HCT116 (cell line): ENCODE results near the gene AADAC. TPM values are rescaled to one million over a fixed set of nuclear protein-coding genes. Genes with fewer than 3 reads are reported as not detected.

Experiments
- ATAC-seq: fragments of 200-7000 bp; cut with Tn5 transposase; 2 replicates; pipeline ENCODE4 v1.9.1; 2020; ENCODE audit warnings: mild to moderate bottlenecking, moderate library complexity
- BruUV-seq: library from RNA; stranded (reverse); fragments of 400-500 nt; replicated peaks from 2 replicates; lab custom pipeline; 2021; lab: Mats Ljungman, UMichigan
- CTCF ChIA-PET: fragments of 300-600 bp; sonication (Branson Sonifier 250); formaldehyde crosslinking; loops from one replicate; lab custom pipeline; 2021; ENCODE audit warnings: antibody characterized with exemption; lab: Charles Lee
- POLR2A ChIA-PET: fragments of 300-600, 350-600 bp; sonication (Branson Sonifier 250); formaldehyde crosslinking; loops from one replicate; lab custom pipeline; 2021; ENCODE audit warnings: antibody characterized with exemption; lab: Charles Lee
- RAD21 ChIA-PET, 2 experiments: fragments of 300-600 bp; sonication (Branson Sonifier 250); formaldehyde crosslinking; loops; one replicate each; lab custom pipeline; 2023; ENCODE audit warnings: low total read pairs in 2 of 2; ENCODE audit not compliant: uncharacterized antibody in 2 of 2, unreplicated experiment in 2 of 2, low non-redundant PET in 1 of 2; lab: Charles Lee
- DNase-seq: peaks from one replicate; pipeline ENCODE4 v3.0.0-alpha.2; 2010; ENCODE audit warnings: low read depth, low spot score
- H2AFZ ChIP-seq: fragments of 200-600 bp; shearing (Covaris generic), sonication (generic); 2 replicates; pipeline ENCODE4 v1.6.1; 2017; ENCODE audit warnings: low read depth, mixed run types, mixed read lengths, antibody characterized with exemption, low read length; ENCODE audit not compliant: poor library complexity, severe bottlenecking
- H3K27ac ChIP-seq: 2 replicates; pipeline ENCODE4 v1.5.1; 2012; ENCODE audit warnings: low read depth, low read length
- H3K27me3 ChIP-seq: fragments of 200-600 bp; sonication (generic); 2 replicates; pipeline ENCODE4 v1.6.1; 2016; ENCODE audit warnings: mixed run types, low read length, mixed read lengths; ENCODE audit not compliant: insufficient read depth
- H3K36me3 ChIP-seq, 2 experiments: fragments of 200-500 bp in 1 of 2; fragments of 200-600 bp in 1 of 2; sonication (Bioruptor generic) in 1 of 2; sonication (generic) in 1 of 2; 2 replicates each; pipeline versions ENCODE4 v1.5.1 to v1.6.1; 2014 to 2016; ENCODE audit warnings: low read length in 2 of 2, inconsistent platforms in 1 of 2, mixed read lengths in 1 of 2, mixed run types in 1 of 2; ENCODE audit not compliant: insufficient read depth in 2 of 2, control insufficient read depth in 1 of 2
- H3K4me1 ChIP-seq, 2 experiments: fragments of 200-600 bp in 1 of 2; sonication (generic) in 1 of 2; 2 replicates each; pipeline versions ENCODE4 v1.5.1 to v1.6.1; 2012 to 2017; ENCODE audit warnings: low read length in 2 of 2, inconsistent platforms in 1 of 2, mild to moderate bottlenecking in 1 of 2, mixed read lengths in 1 of 2, mixed run types in 1 of 2, moderate library complexity in 1 of 2; ENCODE audit not compliant: insufficient read depth in 2 of 2, control insufficient read depth in 1 of 2
- H3K4me2 ChIP-seq: fragments of 200-600 bp; sonication (generic); 2 replicates; pipeline ENCODE4 v1.6.1; 2017; ENCODE audit warnings: mixed run types, low read length, mixed read lengths
- H3K4me3 ChIP-seq, 2 experiments: fragments of 200-600 bp in 1 of 2; sonication (generic) in 1 of 2; replicated peaks in 1 of 2; 2 replicates each; pipeline ENCODE4 v1.5.1; 2011 to 2016; ENCODE audit warnings: low read length in 2 of 2, control low read depth in 1 of 2, low read depth in 1 of 2, mild to moderate bottlenecking in 1 of 2, mixed read lengths in 1 of 2, mixed run types in 1 of 2
- H3K79me2 ChIP-seq: fragments of 200-600 bp; sonication (generic); 2 replicates; pipeline ENCODE4 v1.6.1; 2017; ENCODE audit warnings: mild to moderate bottlenecking, mixed run types, low read length, moderate library complexity, mixed read lengths; ENCODE audit not compliant: insufficient read depth
- H3K9ac ChIP-seq: fragments of 200-600 bp; sonication (generic); 2 replicates; pipeline ENCODE4 v1.6.1; 2016; ENCODE audit warnings: low read length, mixed read lengths
- H3K9me2 ChIP-seq: fragments of 200-600 bp; sonication (generic), shearing (Covaris generic); 2 replicates; pipeline ENCODE4 v1.6.1; 2017; ENCODE audit warnings: mixed run types, mild to moderate bottlenecking, moderate library complexity; ENCODE audit not compliant: insufficient read depth
- H3K9me3 ChIP-seq, 2 experiments: fragments of 200-500 bp in 1 of 2; fragments of 200-600 bp in 1 of 2; sonication (Bioruptor generic) in 1 of 2; sonication (generic) in 1 of 2; 2 replicates each; pipeline ENCODE4 v1.6.1; 2014 to 2017; ENCODE audit warnings: low read length in 2 of 2, mixed read lengths in 2 of 2, inconsistent platforms in 1 of 2, low read depth in 1 of 2, mild to moderate bottlenecking in 1 of 2, mixed run types in 1 of 2, moderate library complexity in 1 of 2; ENCODE audit not compliant: control insufficient read depth in 1 of 2, insufficient read depth in 1 of 2
- H4K20me1 ChIP-seq: fragments of 200-600 bp; sonication (generic), shearing (Covaris generic); 2 replicates; pipeline ENCODE4 v1.6.1; 2017; ENCODE audit warnings: mixed run types, mild to moderate bottlenecking, moderate library complexity; ENCODE audit not compliant: insufficient read depth
- ATF3 ChIP-seq: IDR thresholded peaks from 2 replicates; pipeline ENCODE4 v1.6.1; 2012
- CBX3 ChIP-seq: IDR thresholded peaks from 2 replicates; pipeline ENCODE4 v1.6.1; 2012; ENCODE audit warnings: low read depth
- CEBPB ChIP-seq: IDR thresholded peaks from 2 replicates; pipeline ENCODE4 v1.6.1; 2012; ENCODE audit warnings: low read depth
- ELF1 ChIP-seq: IDR thresholded peaks from 2 replicates; pipeline ENCODE4 v1.6.1; 2012; ENCODE audit warnings: low read depth, borderline replicate concordance
- EZH2phosphoT487 ChIP-seq: fragments of 200-600 bp; IDR thresholded peaks from 2 replicates; pipeline ENCODE4 v1.6.1; 2018; ENCODE audit warnings: antibody characterized with exemption, borderline replicate concordance
- JUND ChIP-seq: IDR thresholded peaks from 2 replicates; pipeline ENCODE4 v1.6.1; 2012
- POLR2A ChIP-seq: IDR thresholded peaks from 2 replicates; pipeline ENCODE4 v1.7.0; 2011; ENCODE audit warnings: borderline replicate concordance; ENCODE audit not compliant: insufficient read depth, insufficient read length; ENCODE audit errors: extremely low read depth
- POLR2AphosphoS5 ChIP-seq: IDR thresholded peaks from 2 replicates; pipeline ENCODE4 v1.6.1; 2011; ENCODE audit warnings: mild to moderate bottlenecking, low read depth, low read length, moderate library complexity
- RAD21 ChIP-seq: IDR thresholded peaks from 2 replicates; pipeline ENCODE4 v1.6.1; 2012; ENCODE audit warnings: low read depth, mild to moderate bottlenecking
- REST ChIP-seq: IDR thresholded peaks from 2 replicates; pipeline ENCODE4 v1.6.1; 2012; ENCODE audit warnings: low read depth
- SIN3A ChIP-seq: IDR thresholded peaks from 2 replicates; pipeline ENCODE4 v1.6.1; 2012; ENCODE audit warnings: low read depth
- SP1 ChIP-seq: IDR thresholded peaks from 2 replicates; pipeline ENCODE4 v1.6.1; 2012; ENCODE audit warnings: low read depth
- SRF ChIP-seq: IDR thresholded peaks from 2 replicates; pipeline ENCODE4 v1.6.1; 2012; ENCODE audit warnings: low read depth
- TCF7L2 ChIP-seq: IDR thresholded peaks from 2 replicates; pipeline ENCODE4 v1.7.0; 2011; ENCODE audit warnings: borderline replicate concordance, inconsistent platforms; ENCODE audit not compliant: insufficient read depth, insufficient read length; ENCODE audit errors: extremely low read depth
- YY1 ChIP-seq: IDR thresholded peaks from 2 replicates; pipeline ENCODE4 v1.6.1; 2011; ENCODE audit warnings: low read length, low read depth, moderate library complexity, mild to moderate bottlenecking; ENCODE audit not compliant: insufficient replicate concordance; ENCODE audit errors: extremely low read depth
- ZBTB33 ChIP-seq: IDR thresholded peaks from 2 replicates; pipeline ENCODE4 v1.6.1; 2011; ENCODE audit warnings: mild to moderate bottlenecking, low read length, moderate library complexity; ENCODE audit not compliant: insufficient replicate concordance; ENCODE audit errors: extremely low read depth
- ZFX ChIP-seq: fragments of 450-650 bp; IDR thresholded peaks from 2 replicates; pipeline ENCODE4 v1.6.1; 2017
- ZNF274 ChIP-seq: fragments of 200-500 bp; sonication (Bioruptor generic); IDR thresholded peaks from 2 replicates; pipeline ENCODE4 v1.6.1; 2014; ENCODE audit warnings: mild to moderate bottlenecking, low read depth, low read length, inconsistent platforms
- intact Hi-C: fragments of 100-400 bp; cut with micrococcal nuclease; formaldehyde crosslinking; loops from 2 replicates; pipeline ENCODE4 v1.10.0; 2022
- total RNA-seq: library from RNA; stranded (reverse); gene quantifications from one replicate; pipeline ENCODE4 v1.2.1, GENCODE V29; 2021; ENCODE audit not compliant: unreplicated experiment

The AADAC gene
- total RNA-seq, 1 experiment from 2014 or later = 3.8 TPM

GRCh38 chr3:151856118-151856517 lies 42.2 kb downstream of the AADAC start:
- no peak overlapping the region for H3K27ac ChIP-seq
- no peak for ATAC-seq
- intact Hi-C loops = no loop called here
- no peaks in the 10 kb centered on the region for H3K36me3 ChIP-seq
- no peaks in the 10 kb centered on the region for H3K79me2 ChIP-seq
- H2AFZ ChIP-seq = no peak overlapping the region
- no TSS peak for BruUV-seq
- H3K4me1 ChIP-seq = no peaks in the 10 kb centered on the region
- H3K9me3 ChIP-seq = no peaks in the 10 kb centered on the region
- POLR2A ChIA-PET = no interaction called here
- no peaks in the 10 kb centered on the region for H4K20me1 ChIP-seq
- H3K4me3 ChIP-seq = no peak overlapping the region
- RAD21 ChIA-PET = no interaction called here
- no peak for TF ChIP-seq ZBTB33
- TF ChIP-seq ZFX = no peak
- TF ChIP-seq ATF3 = no peak
- no peak for TF ChIP-seq SIN3A
- TF ChIP-seq ELF1 = no peak
- TF ChIP-seq YY1 = no peak
- TF ChIP-seq SRF = no peak
- no peak for TF ChIP-seq POLR2A
- TF ChIP-seq POLR2AphosphoS5 = no peak
- no peak for TF ChIP-seq ZNF274
- TF ChIP-seq REST = no peak
- no peak for TF ChIP-seq RAD21
- no peak for TF ChIP-seq SP1
- TF ChIP-seq CEBPB = no peak
- TF ChIP-seq JUND = no peak
- TF ChIP-seq TCF7L2 = no peak
- TF ChIP-seq CBX3 = no peak
- TF ChIP-seq EZH2phosphoT487 = no peak
- H3K4me2 ChIP-seq = no peak overlapping the region
- CTCF ChIA-PET = no interaction called here
- no peaks in the 10 kb centered on the region for H3K27me3 ChIP-seq
- H3K9me2 ChIP-seq = no peaks in the 10 kb centered on the region
- H3K9ac ChIP-seq = no peak overlapping the region
- DNase-seq = no peak
